H1 (cell line): ENCODE results near the gene IQSEC3. TPM values are rescaled to one million over a fixed set of nuclear protein-coding genes. Genes with fewer than 3 reads are reported as not detected.
A peak's percentile ranks its signal among the peaks of the same experiment; 100 is the strongest.

Experiments used
- CHD7 ChIP-seq: fragments of 300-600 bp; sonication (generic); IDR thresholded peaks from 2 replicates; pipeline ENCODE4 v1.7.1; 2012; ENCODE audit warnings: low read length, moderate library complexity, mild to moderate bottlenecking, inconsistent platforms; ENCODE audit not compliant: insufficient replicate concordance
- E2F6 ChIP-seq: IDR thresholded peaks from 2 replicates; pipeline ENCODE4 v1.6.1; 2012; ENCODE audit warnings: inconsistent platforms
- EP300 ChIP-seq, 2 experiments: IDR thresholded peaks; 1 replicate in 1 of 2; 2 replicates in 1 of 2; pipeline ENCODE4 v1.6.1; 2011 to 2012; ENCODE audit warnings: low read depth in 2 of 2, low read length in 2 of 2, mild to moderate bottlenecking in 2 of 2, borderline replicate concordance in 1 of 2, inconsistent platforms in 1 of 2, moderate library complexity in 1 of 2
- GABPA ChIP-seq: IDR thresholded peaks from 2 replicates; pipeline ENCODE4 v1.6.1; 2011; ENCODE audit warnings: mild to moderate bottlenecking, low read length, moderate library complexity, borderline replicate concordance; ENCODE audit not compliant: insufficient read depth
- HDAC2 ChIP-seq, 2 experiments: fragments of 300-600 bp in 1 of 2; sonication (generic) in 1 of 2; IDR thresholded peaks; 2 replicates each; pipeline ENCODE4 v1.6.1; 2011 to 2012; ENCODE audit warnings: low read depth in 2 of 2, low read length in 2 of 2, mild to moderate bottlenecking in 2 of 2, moderate library complexity in 2 of 2, borderline replicate concordance in 1 of 2, inconsistent platforms in 1 of 2
- HDAC6 ChIP-seq: IDR thresholded peaks from one replicate; pipeline ENCODE4 v1.7.1; 2012; ENCODE audit warnings: low read depth, mild to moderate bottlenecking, inconsistent platforms, low read length, moderate library complexity
- NANOG ChIP-seq: IDR thresholded peaks from 2 replicates; pipeline ENCODE4 v1.6.1; 2011; ENCODE audit warnings: low read length, low read depth, mild to moderate bottlenecking, inconsistent platforms; ENCODE audit not compliant: insufficient read depth, poor library complexity, severe bottlenecking
- SP2 ChIP-seq: IDR thresholded peaks from 2 replicates; pipeline ENCODE4 v1.6.1; 2012; ENCODE audit warnings: mild to moderate bottlenecking, low read length, inconsistent platforms
- TAF7 ChIP-seq: optimal IDR thresholded peaks from 2 replicates; pipeline ENCODE3; 2011; ENCODE audit warnings: low read depth, mild to moderate bottlenecking, inconsistent platforms, low read length, moderate library complexity, borderline replicate concordance
- TBP ChIP-seq: IDR thresholded peaks from 2 replicates; pipeline ENCODE4 v1.6.1; 2011; ENCODE audit warnings: low read depth, low read length, improper control_type of control experiment
- polyA plus RNA-seq, 7 experiments: library from polyadenylated mRNA; depleted of rRNA in 3 of 7; stranded (reverse) in 5 of 7; unstranded in 2 of 7; fragments of >200 nt in 5 of 7; fragments of 200-250 nt in 2 of 7; gene quantifications; 1 replicate in 5 of 7; 2 replicates in 1 of 7; 4 replicates in 1 of 7; pipeline versions ENCODE4 v1.2.1 to v1.2.3, GENCODE V29; 2011 to 2013; ENCODE audit warnings: missing spikeins in 2 of 7, mixed read lengths in 2 of 7
- total RNA-seq: library from RNA; stranded (reverse); fragmentation: NEBNext Ultra II Directional; extraction: Animal tissue kit (Norgen Biotek cat#: 25700); gene quantifications from 2 replicates; pipeline ENCODE4 v1.2.1, GENCODE V29; 2021

The IQSEC3 gene
- total and polyA plus RNA-seq, 2 of the 8 experiments (the other 6 are each of a cell fraction or from before 2014, with no cell fraction given): 1.2 to 3.1 TPM

- TF ChIP-seq CHD7 (no peak), E2F6 (peak; percentile 13; the same call in 1 of the 2 replicates), HDAC2 (IDR thresholded peaks at IDR 0.05; ENCODE audit: borderline replicate concordance in 1 of 2, low read depth in 2 of 2, low read length in 2 of 2) (no peak), SP2 (no peak), TAF7 (no peak), TBP (no peak), HDAC6 (no peak), GABPA (no peak), EP300 (IDR thresholded peaks at IDR 0.05; ENCODE audit: borderline replicate concordance in 1 of 2, low read depth in 2 of 2, low read length in 2 of 2) (no peak), NANOG (no peak)
These were observed 153.4 kb downstream of the IQSEC3 start (continued) for GRCh38 chr12:219891-220352.
